Mammary epithelial cell (primary cell): Measurements from ENCODE around the gene PARP1.

Source experiments
- EZH2 ChIP-seq: IDR thresholded peaks from 2 replicates; pipeline ENCODE4 v1.6.1; 2012; ENCODE audit warnings: low read length, inconsistent platforms, borderline replicate concordance
- TF ChIP-seq, protein P1 (sequence below), 2 donors: IDR thresholded peaks in 1 of 2; conservative IDR thresholded peaks in 1 of 2; 2 replicates each; pipeline ENCODE4 v1.5.1; 2011 to 2012; ENCODE audit warnings: inconsistent platforms in 2 of 2, low read length in 2 of 2, mild to moderate bottlenecking in 2 of 2, control low read depth in 1 of 2, low read depth in 1 of 2; ENCODE audit not compliant: insufficient read depth in 1 of 2; ENCODE audit errors: extremely low read depth in 1 of 2

DNA sequence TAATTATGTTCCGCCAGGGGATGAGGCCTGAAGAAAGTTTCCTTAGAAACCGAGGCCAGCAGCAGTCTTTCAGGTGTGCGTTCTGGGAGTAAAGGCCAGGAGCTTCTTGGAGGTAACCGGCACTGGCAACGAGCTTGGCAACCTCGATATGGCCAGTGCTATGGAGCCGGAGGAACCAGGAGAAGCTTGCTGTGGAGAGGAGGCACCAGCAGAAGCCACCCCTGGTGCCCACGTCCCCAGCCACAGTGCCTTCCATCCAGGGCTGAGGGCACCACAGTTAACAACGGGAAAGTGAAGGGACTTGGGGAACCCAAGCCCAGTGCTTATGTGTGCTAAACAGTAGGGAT, 57.4 kb downstream of the PARP1 start:
- TF ChIP-seq, protein P1, sequence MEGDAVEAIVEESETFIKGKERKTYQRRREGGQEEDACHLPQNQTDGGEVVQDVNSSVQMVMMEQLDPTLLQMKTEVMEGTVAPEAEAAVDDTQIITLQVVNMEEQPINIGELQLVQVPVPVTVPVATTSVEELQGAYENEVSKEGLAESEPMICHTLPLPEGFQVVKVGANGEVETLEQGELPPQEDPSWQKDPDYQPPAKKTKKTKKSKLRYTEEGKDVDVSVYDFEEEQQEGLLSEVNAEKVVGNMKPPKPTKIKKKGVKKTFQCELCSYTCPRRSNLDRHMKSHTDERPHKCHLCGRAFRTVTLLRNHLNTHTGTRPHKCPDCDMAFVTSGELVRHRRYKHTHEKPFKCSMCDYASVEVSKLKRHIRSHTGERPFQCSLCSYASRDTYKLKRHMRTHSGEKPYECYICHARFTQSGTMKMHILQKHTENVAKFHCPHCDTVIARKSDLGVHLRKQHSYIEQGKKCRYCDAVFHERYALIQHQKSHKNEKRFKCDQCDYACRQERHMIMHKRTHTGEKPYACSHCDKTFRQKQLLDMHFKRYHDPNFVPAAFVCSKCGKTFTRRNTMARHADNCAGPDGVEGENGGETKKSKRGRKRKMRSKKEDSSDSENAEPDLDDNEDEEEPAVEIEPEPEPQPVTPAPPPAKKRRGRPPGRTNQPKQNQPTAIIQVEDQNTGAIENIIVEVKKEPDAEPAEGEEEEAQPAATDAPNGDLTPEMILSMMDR (conservative IDR thresholded peaks at IDR 0.05 in 1 of 2, IDR thresholded peaks at IDR 0.05 in 1 of 2; ENCODE audit: extremely low read depth in 1 of 2, insufficient read depth in 1 of 2, low read depth in 1 of 2, low read length in 2 of 2) = no peak
- no peak for TF ChIP-seq EZH2
